Activated CD8-positive, alpha-beta memory T cell treated with anti-CD3 and anti-CD28 coated beads for 36 hours (primary cell): ENCODE data around the gene EPHA1. TPM values are rescaled to one million over a fixed set of nuclear protein-coding genes. Genes with fewer than 3 reads are reported as not detected.
"Not testable (repeated sequence)": the region's sequence is repeated elsewhere in the genome, so short reads cannot be mapped to it uniquely, and the experiment has no call there.

Experiments used
- CTCF ChIA-PET: fragments of 350-600 bp; sonication (Branson Sonifier 250); formaldehyde crosslinking; loops from one replicate; lab custom pipeline; 2021; ENCODE audit warnings: antibody characterized with exemption; lab: Charles Lee
- POLR2A ChIA-PET: fragments of 350-600 bp; sonication (Branson Sonifier 250); formaldehyde crosslinking; loops from one replicate; lab custom pipeline; 2021; ENCODE audit warnings: antibody characterized with exemption; lab: Charles Lee
- total RNA-seq, 2 experiments: library from RNA; stranded (reverse); gene quantifications; one replicate each; pipeline ENCODE4 v1.2.3, GENCODE V29; 2021

The EPHA1 gene
- total RNA-seq, 2 experiments from 2014 or later, result 0.69 to 0.82 TPM

GRCh38 chr7:143435266-143435665 lies 26.6 kb upstream of the EPHA1 start:
- ChIA-PET POLR2A (no interaction called here), CTCF (interaction anchor here (0.7 kb wide), 1 partner anchor 1453 kb away, joined by 3 read pairs; no protein-coding TSS in a partner anchor)

- CTCF ChIA-PET, result no interaction called here
- POLR2A ChIA-PET, result no interaction called here
These were observed 26.0 kb upstream of the EPHA1 start for GRCh38 chr7:143434660-143435059.

GRCh38 chr7:143433759-143434158 lies 25.1 kb upstream of the EPHA1 start:
- ChIA-PET CTCF (no interaction called here), POLR2A (no interaction called here)

- POLR2A ChIA-PET, result no interaction called here
- CTCF ChIA-PET, result no interaction called here
These were observed 22.5 kb upstream of the EPHA1 start for GRCh38 chr7:143431109-143431508.

- POLR2A ChIA-PET, result no interaction called here
- CTCF ChIA-PET, result interaction anchor here (0.6 kb wide), 1 partner anchor 1852 kb away, joined by 3 read pairs; no protein-coding TSS in a partner anchor
These were observed 21.4 kb upstream of the EPHA1 start for GRCh38 chr7:143429770-143430698.

GRCh38 chr7:143426479-143427142 lies 18.0 kb upstream of the EPHA1 start:
- POLR2A ChIA-PET, result no interaction called here
- CTCF ChIA-PET, result no interaction called here

- CTCF ChIA-PET, POLR2A ChIA-PET: not testable (repeated sequence)
These were observed 15.8 kb upstream of the EPHA1 start for GRCh38 chr7:143424476-143424875.

GRCh38 chr7:143422033-143422432 lies 13.4 kb upstream of the EPHA1 start:
- CTCF ChIA-PET, result interaction anchor here (0.7 kb wide), 1 partner anchor 42 kb away, joined by 5 read pairs; no protein-coding TSS in a partner anchor
- POLR2A ChIA-PET, result no interaction called here

GRCh38 chr7:143420624-143421023 lies 12.0 kb upstream of the EPHA1 start:
- POLR2A ChIA-PET, CTCF ChIA-PET: not testable (repeated sequence)

GRCh38 chr7:143419880-143420279 lies 11.2 kb upstream of the EPHA1 start:
- ChIA-PET CTCF (no interaction called here), POLR2A (no interaction called here)

GRCh38 chr7:143418681-143419458 lies 10.2 kb upstream of the EPHA1 start:
- ChIA-PET CTCF (interaction anchor here (1.5 kb wide), 1 partner anchor 74 kb away, joined by 3 read pairs; no protein-coding TSS in a partner anchor), POLR2A (no interaction called here)

- POLR2A ChIA-PET, result interaction anchor here (1.1 kb wide), 1 partner anchor 11 kb away, joined by 4 read pairs; no protein-coding TSS in a partner anchor
- CTCF ChIA-PET, result interaction anchor here (0.7 to 3.4 kb wide), 8 partner anchors 11 to 196 kb away, joined by 3 to 20 read pairs (median 4); partner anchors contain the start of gene TAS2R40
These were observed 9.2 kb upstream of the EPHA1 start for GRCh38 chr7:143417734-143418383.

- POLR2A ChIA-PET, result interaction anchor here (1.1 kb wide), 1 partner anchor 10 kb away, joined by 4 read pairs; no protein-coding TSS in a partner anchor
- CTCF ChIA-PET, result interaction anchor here (0.8 to 3.4 kb wide), 7 partner anchors 10 to 176 kb away, joined by 3 to 20 read pairs (median 4); no protein-coding TSS in a partner anchor
These were observed 8.0 kb upstream of the EPHA1 start for GRCh38 chr7:143416565-143417149.

GRCh38 chr7:143415742-143416397 lies 7.2 kb upstream of the EPHA1 start:
- POLR2A ChIA-PET, result no interaction called here
- CTCF ChIA-PET, result interaction anchor here (1.2 to 3.4 kb wide), 5 partner anchors 9 to 201 kb away, joined by 3 to 20 read pairs (median 7); no protein-coding TSS in a partner anchor

- CTCF ChIA-PET, result interaction anchor here (0.6 to 3.4 kb wide), 4 partner anchors 14 to 201 kb away, joined by 3 to 20 read pairs (median 4); no protein-coding TSS in a partner anchor
- POLR2A ChIA-PET, result not testable (repeated sequence)
These were observed 6.6 kb upstream of the EPHA1 start for GRCh38 chr7:143415209-143415608.

- CTCF ChIA-PET, result no interaction called here
These were observed 4.5 kb upstream of the EPHA1 start for GRCh38 chr7:143413123-143413522.

GRCh38 chr7:143411976-143412708 lies 3.5 kb upstream of the EPHA1 start:
- ChIA-PET POLR2A (no interaction called here), CTCF (no interaction called here)

More at GRCh38 chr7:143413123-143413522, 4.5 kb upstream of the EPHA1 start:
- POLR2A ChIA-PET, result no interaction called here
